A549 (cell line): ENCODE results near the gene SUFU. TPM values are rescaled to one million over a fixed set of nuclear protein-coding genes. Genes with fewer than 3 reads are reported as not detected.

Source experiments
- ATAC-seq, 2 experiments: fragments of 200-7000 bp in 1 of 2; fragments of >200 bp in 1 of 2; cut with Nextera tagmentation in 1 of 2; cut with Tn5 transposase in 1 of 2; 3 replicates each; pipeline versions ENCODE4 v1.8.0 to v1.9.1; 2018 to 2020; ENCODE audit warnings: mild to moderate bottlenecking in 1 of 2, moderate library complexity in 1 of 2
- CTCF ChIA-PET: fragments of 300-600 bp; sonication (Branson Sonifier 250); formaldehyde crosslinking; extraction: SDS; loops from one replicate; lab custom pipeline; 2021; ENCODE audit warnings: antibody characterized with exemption, inconsistent platforms; lab: Yijun Ruan, JAX
- POLR2A ChIA-PET: fragments of 350-600 bp; formaldehyde crosslinking; extraction: SDS; loops from one replicate; lab custom pipeline; 2021; ENCODE audit warnings: antibody characterized with exemption, inconsistent platforms; lab: Yijun Ruan, JAX
- DNase-seq, 2 experiments: peaks; one replicate each; pipeline versions ENCODE4 v3.0.0 to v3.0.0-alpha.2; 2011 to 2016; ENCODE audit warnings: low read depth in 1 of 2, low spot score in 1 of 2
- FAIRE-seq: peaks from 2 replicates; lab custom pipeline; 2011; peaks lifted over from hg19 to GRCh38; lab: Jason Lieb, UNC
- H3K27ac ChIP-seq, 2 experiments: fragments of >200 bp; sonication (Bioruptor Twin); formaldehyde crosslinking; 3 replicates each; pipeline ENCODE4 v1.5.1; 2016 to 2017
- H3K4me1 ChIP-seq: fragments of >200 bp; sonication (Bioruptor Twin); formaldehyde crosslinking; 3 replicates; pipeline ENCODE4 v1.6.1; 2016
- H3K4me2 ChIP-seq: fragments of >200 bp; sonication (Bioruptor Twin); formaldehyde crosslinking; 3 replicates; pipeline ENCODE4 v1.6.1; 2016
- H3K4me3 ChIP-seq: fragments of >200 bp; sonication (Bioruptor Twin); formaldehyde crosslinking; 3 replicates; pipeline ENCODE4 v1.5.1; 2016
- H3K9me3 ChIP-seq: fragments of >200 bp; sonication (Bioruptor Twin); formaldehyde crosslinking; 3 replicates; pipeline ENCODE4 v1.6.1; 2016
- BHLHE40 ChIP-seq: IDR thresholded peaks from 2 replicates; pipeline ENCODE4 v1.6.1; 2012; ENCODE audit warnings: low read depth, low read length, inconsistent platforms
- CBX2 ChIP-seq: fragments of 200-600 bp; sonication (generic); IDR thresholded peaks from 2 replicates; pipeline ENCODE4 v1.6.1; 2016; ENCODE audit warnings: low read depth, mild to moderate bottlenecking, borderline replicate concordance
- CEBPB ChIP-seq, 2 experiments: fragments of >200 bp in 1 of 2; sonication (Bioruptor Twin) in 1 of 2; formaldehyde crosslinking in 1 of 2; IDR thresholded peaks; 2 replicates each; pipeline ENCODE4 v1.6.1; 2012 to 2016
- FOXS1 ChIP-seq: fragments of 250-450 bp; sonication (Bioruptor Pico); IDR thresholded peaks from 2 replicates; pipeline ENCODE4 v1.5.0; 2020; ENCODE audit warnings: mild to moderate bottlenecking, moderate library complexity
- GATA3 ChIP-seq: IDR thresholded peaks from 2 replicates; pipeline ENCODE4 v1.6.1; 2012; ENCODE audit warnings: borderline replicate concordance
- HEYL ChIP-seq: fragments of 250-450 bp; sonication (Bioruptor Pico); IDR thresholded peaks from 2 replicates; pipeline ENCODE4 v1.8.0; 2021; ENCODE audit warnings: mild to moderate bottlenecking, moderate library complexity
- HOXB13 ChIP-seq: fragments of 250-450 bp; sonication (Bioruptor Pico); IDR thresholded peaks from 2 replicates; pipeline ENCODE4 v1.5.0; 2020; ENCODE audit warnings: low read depth, mild to moderate bottlenecking, moderate library complexity
- JUN ChIP-seq, 2 experiments: fragments of >200 bp; sonication (Bioruptor Twin); formaldehyde crosslinking; IDR thresholded peaks; 2 replicates in 1 of 2; 3 replicates in 1 of 2; pipeline ENCODE4 v1.6.1; 2016 to 2017
- JUNB ChIP-seq: fragments of >200 bp; sonication (Bioruptor Twin); formaldehyde crosslinking; IDR thresholded peaks from 2 replicates; pipeline ENCODE4 v1.6.1; 2016
- KDM5A ChIP-seq: fragments of 200-600 bp; sonication (generic); IDR thresholded peaks from 2 replicates; pipeline ENCODE4 v1.6.1; 2016; ENCODE audit warnings: antibody characterized with exemption, mild to moderate bottlenecking
- NFE2L2 ChIP-seq: fragments of 150-350 bp; conservative IDR thresholded peaks from 2 replicates; pipeline ENCODE4 v1.6.1; 2014; ENCODE audit warnings: low read length
- NPAS2 ChIP-seq: fragments of 250-450 bp; sonication (Bioruptor Pico); IDR thresholded peaks from 2 replicates; pipeline ENCODE4 v1.8.0; 2022; ENCODE audit warnings: mild to moderate bottlenecking, moderate library complexity, borderline replicate concordance
- PHF8 ChIP-seq: fragments of 200-600 bp; sonication (generic); IDR thresholded peaks from 2 replicates; pipeline ENCODE4 v1.6.1; 2016; ENCODE audit warnings: low read depth, mild to moderate bottlenecking, antibody characterized with exemption, moderate library complexity, borderline replicate concordance
- POLR2A ChIP-seq: IDR thresholded peaks from 2 replicates; pipeline ENCODE4 v1.6.1; 2012; ENCODE audit warnings: mild to moderate bottlenecking, low read length
- POLR2AphosphoS2 ChIP-seq: conservative IDR thresholded peaks from 2 replicates; pipeline ENCODE4 v1.6.1; 2012; ENCODE audit warnings: low read length, improper control_type of control experiment, inconsistent platforms
- TFCP2L1 ChIP-seq: fragments of 250-450 bp; sonication (Bioruptor Pico); IDR thresholded peaks from 2 replicates; pipeline ENCODE4 v1.5.0; 2021; ENCODE audit warnings: mild to moderate bottlenecking
- ZC3H11A ChIP-seq: fragments of 450-650 bp; IDR thresholded peaks from 2 replicates; pipeline ENCODE4 v1.6.1; 2014; ENCODE audit warnings: antibody characterized with exemption, mild to moderate bottlenecking
- ZFP36 ChIP-seq: fragments of 450-650 bp; IDR thresholded peaks from 2 replicates; pipeline ENCODE4 v1.6.1; 2014; ENCODE audit warnings: borderline replicate concordance; ENCODE audit not compliant: partially characterized antibody
- ZSCAN20 ChIP-seq: fragments of 250-450 bp; sonication (Bioruptor Pico); IDR thresholded peaks from 2 replicates; pipeline ENCODE4 v1.8.0; 2022; ENCODE audit warnings: mild to moderate bottlenecking, moderate library complexity
- WGBS: methylation state at CpG from one replicate; pipeline ENCODE4 v1.1.6; 2017; ENCODE audit errors: missing lambda C conversion rate; 5-methylcytosine and 5-hydroxymethylcytosine counted together
- polyA plus RNA-seq, 4 experiments: library from polyadenylated mRNA; depleted of rRNA in 3 of 4; stranded (reverse); fragments of >200 nt; fragmentation: RNase III in 1 of 4; extraction: RNeasy Plus Mini Kit Qiagen cat#74134 plus additional on column Dnase treatment in 1 of 4; gene quantifications; 2 replicates in 3 of 4; 3 replicates in 1 of 4; pipeline ENCODE4 v1.2.3, GENCODE V29; 2011 to 2017
- TF ChIP-seq, protein P1 (sequence below): IDR thresholded peaks from 2 replicates; pipeline ENCODE4 v1.6.1; 2012; ENCODE audit warnings: low read depth, borderline replicate concordance
- TF ChIP-seq, protein P2 (sequence below): IDR thresholded peaks from 2 replicates; pipeline ENCODE4 v1.6.1; 2012
- TF ChIP-seq, protein P3 (sequence below): fragments of 250-450 bp; sonication (Bioruptor Pico); IDR thresholded peaks from 2 replicates; pipeline ENCODE4 v1.5.0; 2020; ENCODE audit warnings: low read depth, mild to moderate bottlenecking, moderate library complexity

SUFU gene
- polyA plus RNA-seq, 2 of the 4 experiments (the other 2 are of a cell fraction) = 3.7 to 5.5 TPM

DNA sequence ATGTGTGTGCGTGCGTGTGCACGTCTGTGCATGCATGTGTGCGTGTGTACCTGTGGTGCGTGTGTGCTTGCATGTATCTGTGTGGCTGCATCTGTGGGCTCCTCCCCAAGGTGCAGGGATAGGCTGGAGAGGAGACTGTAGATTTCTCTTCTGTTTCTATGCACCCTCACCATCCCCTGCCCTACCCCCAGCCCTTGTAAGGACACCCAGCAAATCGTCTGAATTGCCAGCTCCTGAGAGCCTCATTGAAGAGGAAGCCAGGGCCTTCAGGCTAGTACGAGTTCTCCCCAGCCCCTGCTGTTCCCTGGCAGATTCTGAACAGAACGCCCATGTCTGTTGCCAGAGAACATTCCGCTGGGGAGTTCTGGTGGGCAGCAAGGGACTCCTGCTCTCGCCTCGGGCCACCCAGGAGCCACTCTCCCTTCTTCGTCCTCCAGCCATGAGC, 123.5 kb downstream of the SUFU start:
- DNase-seq (no peak), FAIRE-seq (no peak), ATAC-seq (peak in 1 of 2 experiments; percentile 9; a peak in 3 of 6 replicates)
- ChIA-PET POLR2A (interaction anchor here (1.9 kb wide), 1 partner anchor 15 kb away, joined by 13 read pairs; no protein-coding TSS in a partner anchor), CTCF (interaction anchor here (0.8 to 2.0 kb wide), 4 partner anchors 17 to 43 kb away, joined by 3 to 8 read pairs (median 6); partner anchors contain the start of gene TRIM8)
- Histone ChIP-seq H3K4me3 (no peak overlapping the region), H3K27ac (peak overlapping the region; percentile 59 to 86; a peak in 4 of 6 replicates), H3K9me3 (no peaks in the 10 kb centered on the region), H3K4me1 (peaks cover 30% of the 10 kb centered on the region), H3K4me2 (peak overlapping the region; percentile 37)
- TF ChIP-seq JUNB (no peak), POLR2A (no peak), GATA3 (no peak), POLR2AphosphoS2 (no peak), BHLHE40 (no peak), TFCP2L1 (CRISPR knock-in tag) (no peak), ZSCAN20 (CRISPR knock-in tag) (no peak), ZFP36 (no peak), NFE2L2 (no peak), HEYL (CRISPR knock-in tag) (no peak), ZC3H11A (no peak)
- TF ChIP-seq, protein P1, sequence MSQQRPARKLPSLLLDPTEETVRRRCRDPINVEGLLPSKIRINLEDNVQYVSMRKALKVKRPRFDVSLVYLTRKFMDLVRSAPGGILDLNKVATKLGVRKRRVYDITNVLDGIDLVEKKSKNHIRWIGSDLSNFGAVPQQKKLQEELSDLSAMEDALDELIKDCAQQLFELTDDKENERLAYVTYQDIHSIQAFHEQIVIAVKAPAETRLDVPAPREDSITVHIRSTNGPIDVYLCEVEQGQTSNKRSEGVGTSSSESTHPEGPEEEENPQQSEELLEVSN = no peak
- TF ChIP-seq, protein P2, sequence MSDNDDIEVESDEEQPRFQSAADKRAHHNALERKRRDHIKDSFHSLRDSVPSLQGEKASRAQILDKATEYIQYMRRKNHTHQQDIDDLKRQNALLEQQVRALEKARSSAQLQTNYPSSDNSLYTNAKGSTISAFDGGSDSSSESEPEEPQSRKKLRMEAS = no peak
- TF ChIP-seq, protein P3, sequence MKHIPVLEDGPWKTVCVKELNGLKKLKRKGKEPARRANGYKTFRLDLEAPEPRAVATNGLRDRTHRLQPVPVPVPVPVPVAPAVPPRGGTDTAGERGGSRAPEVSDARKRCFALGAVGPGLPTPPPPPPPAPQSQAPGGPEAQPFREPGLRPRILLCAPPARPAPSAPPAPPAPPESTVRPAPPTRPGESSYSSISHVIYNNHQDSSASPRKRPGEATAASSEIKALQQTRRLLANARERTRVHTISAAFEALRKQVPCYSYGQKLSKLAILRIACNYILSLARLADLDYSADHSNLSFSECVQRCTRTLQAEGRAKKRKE = no peak
- WGBS = 87% methylated on average over 12 of the region's 12 CpGs

DNA sequence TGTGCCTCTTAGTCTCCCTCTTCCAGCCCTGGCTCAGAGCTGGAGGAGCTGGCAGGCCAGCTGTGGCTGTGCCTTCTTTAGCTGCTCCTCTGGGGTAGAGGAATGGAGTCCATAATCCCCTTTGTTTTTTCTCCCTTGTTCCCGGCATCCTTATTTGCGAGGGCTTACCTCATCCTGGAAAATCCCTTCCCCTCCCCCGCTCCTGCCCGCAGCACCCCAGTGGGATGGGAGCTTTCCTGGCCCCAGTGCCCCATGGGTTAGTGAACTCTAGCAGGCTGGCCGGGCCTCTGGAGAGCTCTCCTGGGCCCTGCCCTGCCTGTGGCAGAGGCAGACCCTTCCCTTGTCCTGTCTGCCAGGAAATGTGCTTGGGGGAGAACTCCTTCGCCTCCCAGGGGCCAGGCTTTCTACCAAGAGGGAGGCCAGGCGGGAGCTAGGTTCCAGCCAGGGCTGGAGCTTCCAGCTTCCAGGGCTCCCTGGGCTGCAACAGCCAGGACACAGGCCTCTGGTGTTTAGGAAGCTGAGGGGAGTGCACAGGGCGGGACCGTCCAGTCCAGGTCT, 124.0 kb downstream of the SUFU start:
- 36% methylated on average over 7 of the region's 9 CpGs for WGBS
- peaks cover 30% of the 10 kb centered on the region for H3K4me1 ChIP-seq

More for the DNA sequence above, 124.0 kb downstream of the SUFU start:
- peak overlapping the region; percentile 59 to 86 for H3K27ac ChIP-seq
- CTCF ChIA-PET = interaction anchor here (0.9 to 2.0 kb wide), 4 partner anchors 27 to 149 kb away, joined by 3 to 8 read pairs (median 3); partner anchors contain the start of gene ACTR1A
- no peaks in the 10 kb centered on the region for H3K9me3 ChIP-seq
- DNase-seq = peak; percentile 37 to 71
- FAIRE-seq = no peak
- POLR2A ChIA-PET = interaction anchor here (1.9 kb wide), 1 partner anchor 14 kb away, joined by 13 read pairs; no protein-coding TSS in a partner anchor
- no peak overlapping the region for H3K4me3 ChIP-seq
- H3K4me2 ChIP-seq = peak overlapping the region; percentile 37
- TF ChIP-seq PHF8 (no peak), JUN (IDR thresholded peaks at IDR 0.05) (no peak), NFE2L2 (no peak), ZSCAN20 (CRISPR knock-in tag) (no peak), HEYL (CRISPR knock-in tag) (no peak), HOXB13 (CRISPR knock-in tag) (no peak), KDM5A (no peak), JUNB (no peak), CEBPB (IDR thresholded peaks at IDR 0.05) (peak in 1 of 2 experiments; percentile 51; a peak in 2 of 4 replicates), NPAS2 (CRISPR knock-in tag) (no peak), FOXS1 (no peak), CBX2 (no peak)
- TF ChIP-seq, protein P2 = peak; percentile 33; the same call in 1 of the 2 replicates
- TF ChIP-seq, protein P3 = peak; percentile 59
- peak; percentile 28 to 69; a peak in 4 of 6 replicates for ATAC-seq
